H1 (cell line): ENCODE data around the gene MESD. TPM values are rescaled to one million over a fixed set of nuclear protein-coding genes. Genes with fewer than 3 reads are reported as not detected.

Source experiments
- CTCF ChIA-PET: fragments of 300-600 bp; sonication (Branson Sonifier 250); formaldehyde crosslinking; loops from one replicate; lab custom pipeline; 2021; ENCODE audit not compliant: partially characterized antibody; lab: Charles Lee
- POLR2A ChIA-PET: fragments of 300-600 bp; sonication (Branson Sonifier 250); formaldehyde crosslinking; loops from one replicate; lab custom pipeline; 2021; ENCODE audit warnings: inconsistent platforms; ENCODE audit not compliant: partially characterized antibody; lab: Charles Lee
- DNase-seq, 2 experiments: peaks; one replicate each; pipeline versions ENCODE4 v3.0.0 to v3.0.0-alpha.2; 2010 to 2022; ENCODE audit warnings: low spot score in 2 of 2, low read depth in 1 of 2, mixed read lengths in 1 of 2
- FAIRE-seq: peaks from 2 replicates; lab custom pipeline; 2011; peaks lifted over from hg19 to GRCh38; lab: Jason Lieb, UNC
- H2AFZ ChIP-seq: 2 replicates; pipeline ENCODE4 v1.8.1; 2012; ENCODE audit warnings: low read length, inconsistent platforms
- H2AK5ac ChIP-seq: 2 replicates; pipeline ENCODE4 v1.6.1; 2013; ENCODE audit warnings: low read depth, low read length
- H2BK120ac ChIP-seq: replicated peaks from 2 replicates; pipeline ENCODE3; 2013; ENCODE audit warnings: low read depth, low read length, inconsistent platforms
- H2BK12ac ChIP-seq: 2 replicates; pipeline ENCODE4 v1.6.1; 2013; ENCODE audit warnings: low read depth, low read length
- H2BK15ac ChIP-seq: 2 replicates; pipeline ENCODE4 v1.6.1; 2013; ENCODE audit warnings: low read length
- H2BK20ac ChIP-seq: 2 replicates; pipeline ENCODE4 v1.6.1; 2013; ENCODE audit warnings: low read length
- H2BK5ac ChIP-seq: 2 replicates; pipeline ENCODE4 v1.6.1; 2013; ENCODE audit warnings: low read depth, low read length
- H3K14ac ChIP-seq: 2 replicates; pipeline ENCODE4 v1.6.1; 2013; ENCODE audit warnings: inconsistent platforms; ENCODE audit not compliant: insufficient read length
- H3K18ac ChIP-seq: 2 replicates; pipeline ENCODE4 v1.6.1; 2013; ENCODE audit warnings: low read length; ENCODE audit errors: extremely low read depth
- H3K23ac ChIP-seq: 2 replicates; pipeline ENCODE4 v1.6.1; 2013; ENCODE audit warnings: inconsistent platforms; ENCODE audit not compliant: insufficient read length
- H3K23me2 ChIP-seq: 2 replicates; pipeline ENCODE4 v1.6.1; 2013; ENCODE audit warnings: low read depth, low read length
- H3K27ac ChIP-seq: 2 replicates; pipeline ENCODE4 v1.6.1; 2011; ENCODE audit warnings: low read depth, low read length, inconsistent platforms
- H3K27me3 ChIP-seq, 4 experiments: replicated peaks in 1 of 4; 1 replicate in 1 of 4; 2 replicates in 3 of 4; pipeline versions ENCODE4 v1.6.1 to v1.8.1; 2011 to 2013; ENCODE audit warnings: low read length in 3 of 4, mild to moderate bottlenecking in 3 of 4, inconsistent platforms in 2 of 4, mixed read lengths in 2 of 4, moderate library complexity in 1 of 4; ENCODE audit not compliant: control insufficient read depth in 3 of 4, insufficient read depth in 3 of 4; ENCODE audit errors: extremely low read depth in 1 of 4
- H3K36me3 ChIP-seq, 4 experiments: 2 replicates each; pipeline versions ENCODE4 v1.6.1 to v1.8.1; 2011 to 2013; ENCODE audit warnings: mild to moderate bottlenecking in 4 of 4, low read length in 3 of 4, moderate library complexity in 2 of 4, control low read depth in 1 of 4, inconsistent platforms in 1 of 4; ENCODE audit not compliant: insufficient read depth in 4 of 4, control insufficient read depth in 2 of 4
- H3K4ac ChIP-seq: replicated peaks from 2 replicates; pipeline ENCODE3; 2013; ENCODE audit warnings: low read length, low read depth, mixed read lengths, inconsistent platforms; ENCODE audit not compliant: insufficient read length
- H3K4me1 ChIP-seq, 4 experiments: replicated peaks in 1 of 4; 1 replicate in 1 of 4; 2 replicates in 3 of 4; pipeline versions ENCODE4 v1.6.1 to v1.8.1; 2011 to 2013; ENCODE audit warnings: low read length in 3 of 4, inconsistent platforms in 2 of 4, mixed read lengths in 1 of 4; ENCODE audit not compliant: insufficient read depth in 4 of 4, control insufficient read depth in 3 of 4
- H3K4me2 ChIP-seq, 2 experiments: 2 replicates each; pipeline versions ENCODE4 v1.6.1 to v1.8.1; 2011 to 2013; ENCODE audit warnings: low read depth in 2 of 2, low read length in 2 of 2, control low read depth in 1 of 2, inconsistent platforms in 1 of 2, mild to moderate bottlenecking in 1 of 2; ENCODE audit not compliant: insufficient read depth in 1 of 2
- H3K4me3 ChIP-seq, 4 experiments: fragments of 200-600, 300-600 bp in 1 of 4; sonication (generic), shearing (Covaris generic), sonication (Bioruptor Twin) in 1 of 4; 2 replicates each; pipeline versions ENCODE4 v1.5.1 to v1.8.1; 2011 to 2016; ENCODE audit warnings: low read length in 4 of 4, low read depth in 3 of 4, control low read depth in 2 of 4, inconsistent platforms in 2 of 4, mild to moderate bottlenecking in 2 of 4, mixed read lengths in 1 of 4, moderate library complexity in 1 of 4; ENCODE audit not compliant: insufficient read depth in 2 of 4; ENCODE audit errors: extremely low read depth in 1 of 4
- H3K56ac ChIP-seq: replicated peaks from 2 replicates; pipeline ENCODE3; 2013; ENCODE audit warnings: low read depth, mild to moderate bottlenecking, mixed read lengths, low read length, inconsistent platforms; ENCODE audit not compliant: insufficient read length
- H3K79me1 ChIP-seq: 2 replicates; pipeline ENCODE4 v1.6.1; 2013; ENCODE audit warnings: low read depth, low read length, control low read depth
- H3K79me2 ChIP-seq, 2 experiments: 2 replicates each; pipeline versions ENCODE4 v1.6.1 to v1.8.1; 2012 to 2013; ENCODE audit warnings: low read length in 2 of 2, mild to moderate bottlenecking in 2 of 2, inconsistent platforms in 1 of 2; ENCODE audit not compliant: insufficient read depth in 2 of 2, control insufficient read depth in 1 of 2
- H3K9ac ChIP-seq, 4 experiments: replicated peaks in 1 of 4; 1 replicate in 1 of 4; 2 replicates in 3 of 4; pipeline versions ENCODE4 v1.6.1 to v1.8.1; 2011 to 2013; ENCODE audit warnings: low read depth in 3 of 4, low read length in 3 of 4, control low read depth in 2 of 4, mild to moderate bottlenecking in 2 of 4, moderate library complexity in 2 of 4, inconsistent platforms in 1 of 4; ENCODE audit errors: extremely low read depth in 1 of 4
- H3K9me3 ChIP-seq, 2 experiments: 2 replicates each; pipeline versions ENCODE4 v1.6.1 to v1.8.1; 2012 to 2013; ENCODE audit warnings: mild to moderate bottlenecking in 2 of 2, moderate library complexity in 2 of 2, control low read depth in 1 of 2, inconsistent platforms in 1 of 2, low read depth in 1 of 2, low read length in 1 of 2, mixed read lengths in 1 of 2; ENCODE audit not compliant: insufficient read depth in 2 of 2
- H4K20me1 ChIP-seq, 2 experiments: replicated peaks in 1 of 2; 2 replicates each; pipeline versions ENCODE3 to v1.8.1; 2011 to 2013; ENCODE audit warnings: inconsistent platforms in 2 of 2, low read length in 2 of 2, mild to moderate bottlenecking in 1 of 2; ENCODE audit not compliant: insufficient read depth in 2 of 2, control insufficient read depth in 1 of 2
- H4K5ac ChIP-seq: 2 replicates; pipeline ENCODE4 v1.6.1; 2013; ENCODE audit warnings: low read length, low read depth, mixed read lengths, inconsistent platforms; ENCODE audit not compliant: insufficient read length
- H4K8ac ChIP-seq: 2 replicates; pipeline ENCODE4 v1.8.0; 2013; ENCODE audit warnings: mild to moderate bottlenecking, moderate library complexity, low read length, inconsistent platforms; ENCODE audit not compliant: insufficient read depth; ENCODE audit errors: extremely low read depth
- H4K91ac ChIP-seq: replicated peaks from 2 replicates; pipeline ENCODE3; 2013; ENCODE audit warnings: low read length, mixed read lengths, inconsistent platforms; ENCODE audit not compliant: insufficient read length
- SP4 ChIP-seq: IDR thresholded peaks from 2 replicates; pipeline ENCODE4 v1.6.1; 2012; ENCODE audit warnings: low read length, inconsistent platforms
- WGBS, 2 experiments: shearing (Covaris generic) in 1 of 2; methylation state at CpG; one replicate each; pipeline versions ENCODE4 v1.1.6 to v1.1.7; 2013 to 2015; ENCODE audit warnings: low lambda C conversion rate in 2 of 2, mixed read lengths in 2 of 2, inconsistent platforms in 1 of 2, low coverage in 1 of 2, missing lambda C conversion rate in 1 of 2; ENCODE audit not compliant: insufficient replicate concordance in 2 of 2, insufficient coverage in 1 of 2, insufficient read length in 1 of 2; ENCODE audit errors: extremely low coverage in 1 of 2, missing lambda C conversion rate in 1 of 2; 5-methylcytosine and 5-hydroxymethylcytosine counted together
- polyA plus RNA-seq, 7 experiments: library from polyadenylated mRNA; depleted of rRNA in 3 of 7; stranded (reverse) in 5 of 7; unstranded in 2 of 7; fragments of >200 nt in 5 of 7; fragments of 200-250 nt in 2 of 7; gene quantifications; 1 replicate in 5 of 7; 2 replicates in 1 of 7; 4 replicates in 1 of 7; pipeline versions ENCODE4 v1.2.1 to v1.2.3, GENCODE V29; 2011 to 2013; ENCODE audit warnings: missing spikeins in 2 of 7, mixed read lengths in 2 of 7
- total RNA-seq: library from RNA; stranded (reverse); fragmentation: NEBNext Ultra II Directional; extraction: Animal tissue kit (Norgen Biotek cat#: 25700); gene quantifications from 2 replicates; pipeline ENCODE4 v1.2.1, GENCODE V29; 2021
- TF ChIP-seq, protein P1 (sequence below): IDR thresholded peaks from 2 replicates; pipeline ENCODE4 v1.6.1; 2012; ENCODE audit warnings: inconsistent platforms

The MESD gene
- total and polyA plus RNA-seq, 2 of the 8 experiments (the other 6 are each of a cell fraction or from before 2014, with no cell fraction given): 11.0 to 28.3 TPM

- no peak overlapping the region for H2BK120ac ChIP-seq
- H4K91ac ChIP-seq: no peak overlapping the region
- FAIRE-seq (no peak), DNase-seq (no peak)
- H3K79me1 ChIP-seq: no peaks in the 10 kb centered on the region
- H4K5ac ChIP-seq: no peak overlapping the region
- H3K18ac ChIP-seq: no peak overlapping the region
- WGBS, 2 experiments: 80% methylated on average over 2 of the region's 2 CpGs; no CpG with 5 or more reads in 1 of the 2 experiments
- no peak overlapping the region for H2AK5ac ChIP-seq
- no peaks in the 10 kb centered on the region for H4K20me1 ChIP-seq
- no peak overlapping the region for H3K56ac ChIP-seq
- H4K8ac ChIP-seq: no peak overlapping the region
- no peak overlapping the region for H3K23ac ChIP-seq
- H3K27ac ChIP-seq: no peak overlapping the region
- CTCF ChIA-PET: interaction anchor here (1.4 kb wide), 1 partner anchor 86 kb away, joined by 3 read pairs; no protein-coding TSS in a partner anchor
- H2BK12ac ChIP-seq: no peak overlapping the region
- H2BK5ac ChIP-seq: no peak overlapping the region
- no peaks in the 10 kb centered on the region for H3K9me3 ChIP-seq
- H3K27me3 ChIP-seq: no peaks in the 10 kb centered on the region
- no peak overlapping the region for H2AFZ ChIP-seq
- POLR2A ChIA-PET: no interaction called here
- H2BK20ac ChIP-seq: no peak overlapping the region
- no peaks in the 10 kb centered on the region for H3K79me2 ChIP-seq
- H3K4me1 ChIP-seq: peaks cover 0 to under 1% (median under 1%) of the 10 kb centered on the region in 4 experiments; a peak in 1 of 7 replicates
- no peak overlapping the region for H3K4me2 ChIP-seq
- no peaks in the 10 kb centered on the region for H3K36me3 ChIP-seq
- no peaks in the 10 kb centered on the region for H3K23me2 ChIP-seq
- H2BK15ac ChIP-seq: no peak overlapping the region
- no peak overlapping the region for H3K14ac ChIP-seq
- H3K9ac ChIP-seq: no peak overlapping the region
- no peak overlapping the region for H3K4ac ChIP-seq
- no peak overlapping the region for H3K4me3 ChIP-seq
- no peak for TF ChIP-seq SP4
- TF ChIP-seq, protein P1, sequence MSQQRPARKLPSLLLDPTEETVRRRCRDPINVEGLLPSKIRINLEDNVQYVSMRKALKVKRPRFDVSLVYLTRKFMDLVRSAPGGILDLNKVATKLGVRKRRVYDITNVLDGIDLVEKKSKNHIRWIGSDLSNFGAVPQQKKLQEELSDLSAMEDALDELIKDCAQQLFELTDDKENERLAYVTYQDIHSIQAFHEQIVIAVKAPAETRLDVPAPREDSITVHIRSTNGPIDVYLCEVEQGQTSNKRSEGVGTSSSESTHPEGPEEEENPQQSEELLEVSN: 0 out of 2 replicates have a peak, but pooled peaks have one; percentile 25
Measured at GRCh38 chr15:81018197-81018596, 28.6 kb upstream of the MESD start.
